ENCODE results near the gene OR6N2. TPM values are rescaled to one million over a fixed set of nuclear protein-coding genes. Genes with fewer than 3 reads are reported as not detected.

The OR6N2 gene
- total RNA-seq, 1 experiment from 2014 or later: not detected

GRCh38 chr1:158754420-158754819 is 26.6 kb downstream of the OR6N2 start, which contains the start of gene OR6K6:
Gene OR6K6 (plus strand): TSS chr1:158754720. CDS start chr1:158754888, 168 bp downstream.
- H3K27ac ChIP-seq (ENCODE audit: low read depth, low read length, poor library complexity, severe bottlenecking): no peak within 1 kb of the TSS
- BruUV-seq (replicated peaks): no TSS peak
- no peak for TF ChIP-seq EZH2 (IDR thresholded peaks at IDR 0.05; ENCODE audit: borderline replicate concordance, low read depth, low read length, poor library complexity, severe bottlenecking)
- no peak for TF ChIP-seq CTCF (conservative IDR thresholded peaks at IDR 0.05; ENCODE audit: low read depth, low read length)
- intact Hi-C loops (cut with micrococcal nuclease; ENCODE audit: unreplicated experiment): no loop called here
- H3K36me3 ChIP-seq (ENCODE audit: insufficient read depth, low read length, poor library complexity, severe bottlenecking): no peaks in the 10 kb centered on the region
- no peaks in the 10 kb centered on the region for H3K9me3 ChIP-seq (ENCODE audit: low read depth, low read length, poor library complexity, severe bottlenecking)
- DNase-seq (ENCODE audit: low spot score): no peak
- H3K27me3 ChIP-seq (replicated peaks; ENCODE audit: insufficient read depth, low read depth, low read length, poor library complexity): no peaks in the 10 kb centered on the region
- POLR2A ChIA-PET (ENCODE audit: low non-redundant PET): no interaction called here
- no peaks in the 10 kb centered on the region for H3K4me1 ChIP-seq (ENCODE audit: insufficient read depth, low read length, poor library complexity, severe bottlenecking)
- no peak within 1 kb of the TSS for H3K4me3 ChIP-seq (ENCODE audit: low read depth, low read length, poor library complexity, severe bottlenecking)
- CTCF ChIA-PET: no interaction called here

- DNase-seq (ENCODE audit: low spot score): no peak
- TF ChIP-seq CTCF (conservative IDR thresholded peaks at IDR 0.05; ENCODE audit: low read depth, low read length): no peak
- TF ChIP-seq EZH2 (IDR thresholded peaks at IDR 0.05; ENCODE audit: borderline replicate concordance, low read depth, low read length, poor library complexity, severe bottlenecking): no peak
- Histone ChIP-seq H3K27me3 (replicated peaks; ENCODE audit: insufficient read depth, low read depth, low read length, poor library complexity) (peaks cover 7% of the 10 kb centered on the region), H3K9me3 (ENCODE audit: low read depth, low read length, poor library complexity, severe bottlenecking) (no peaks in the 10 kb centered on the region), H3K4me1 (ENCODE audit: insufficient read depth, low read length, poor library complexity, severe bottlenecking) (no peaks in the 10 kb centered on the region), H3K27ac (ENCODE audit: low read depth, low read length, poor library complexity, severe bottlenecking) (no peak overlapping the region), H3K36me3 (ENCODE audit: insufficient read depth, low read length, poor library complexity, severe bottlenecking) (no peaks in the 10 kb centered on the region), H3K4me3 (ENCODE audit: low read depth, low read length, poor library complexity, severe bottlenecking) (no peak overlapping the region)
- CTCF ChIA-PET: no interaction called here
- intact Hi-C loops (cut with micrococcal nuclease; ENCODE audit: unreplicated experiment): no loop called here
- no TSS peak for BruUV-seq (replicated peaks)
- POLR2A ChIA-PET (ENCODE audit: low non-redundant PET): no interaction called here
Measured at GRCh38 chr1:158752155-158752712, 28.8 kb downstream of the OR6N2 start.

GRCh38 chr1:158735848-158736247 is 45.2 kb downstream of the OR6N2 start:
- TF ChIP-seq EZH2 (IDR thresholded peaks at IDR 0.05; ENCODE audit: borderline replicate concordance, low read depth, low read length, poor library complexity, severe bottlenecking): no peak
- no peak for TF ChIP-seq CTCF (conservative IDR thresholded peaks at IDR 0.05; ENCODE audit: low read depth, low read length)
- H3K4me1 ChIP-seq (ENCODE audit: insufficient read depth, low read length, poor library complexity, severe bottlenecking): no peaks in the 10 kb centered on the region
- ChIA-PET CTCF (no interaction called here), POLR2A (ENCODE audit: low non-redundant PET) (no interaction called here)
- intact Hi-C loops (cut with micrococcal nuclease; ENCODE audit: unreplicated experiment): no loop called here
- H3K4me3 ChIP-seq (ENCODE audit: low read depth, low read length, poor library complexity, severe bottlenecking): no peak overlapping the region
- DNase-seq (ENCODE audit: low spot score): no peak
- H3K9me3 ChIP-seq (ENCODE audit: low read depth, low read length, poor library complexity, severe bottlenecking): no peaks in the 10 kb centered on the region
- H3K36me3 ChIP-seq (ENCODE audit: insufficient read depth, low read length, poor library complexity, severe bottlenecking): no peaks in the 10 kb centered on the region
- no peak overlapping the region for H3K27ac ChIP-seq (ENCODE audit: low read depth, low read length, poor library complexity, severe bottlenecking)
- BruUV-seq (replicated peaks): no TSS peak
- H3K27me3 ChIP-seq (replicated peaks; ENCODE audit: insufficient read depth, low read depth, low read length, poor library complexity): peaks cover 26% of the 10 kb centered on the region

Data from A673 (cell line).